Measurements from ENCODE around the gene SF3B6. TPM values are rescaled to one million over a fixed set of nuclear protein-coding genes. Genes with fewer than 3 reads are reported as not detected.

SF3B6 gene
- total and polyA plus RNA-seq, 9 of the 15 experiments (the other 6 are each of a cell fraction or from before 2014, with no cell fraction given): 146 to 591 (median 295) TPM

- no peak for TF ChIP-seq HMGXB4 (CRISPR knock-in tag; IDR thresholded peaks at IDR 0.05)
- no peak for TF ChIP-seq ATF3 (IDR thresholded peaks at IDR 0.05)
- no peak for TF ChIP-seq ATF3 (CRISPR knock-in tag; conservative IDR thresholded peaks at IDR 0.05)
- no peak for TF ChIP-seq NONO (IDR thresholded peaks at IDR 0.05; ENCODE audit: low read depth in 2 of 2, low read length in 1 of 2)
- peak; percentile 31 to 78 for TF ChIP-seq AFF1 (IDR thresholded peaks at IDR 0.05; ENCODE audit: low read depth in 1 of 2, partially characterized antibody in 2 of 2)
- no peak for TF ChIP-seq MTA2 (IDR thresholded peaks at IDR 0.05; ENCODE audit: low read depth)
- TF ChIP-seq SP1 (CRISPR knock-in tag; IDR thresholded peaks at IDR 0.05): peak; percentile 68
- peak; percentile 70; the same call in 1 of the 2 replicates for TF ChIP-seq ATF7 (IDR thresholded peaks at IDR 0.05)
- peak; percentile 25; the same call in 1 of the 2 replicates for TF ChIP-seq ETS1 (conservative IDR thresholded peaks at IDR 0.05; ENCODE audit: control insufficient read depth, low read depth, low read length)
- peak; percentile 78 for TF ChIP-seq EGR1 (conservative IDR thresholded peaks at IDR 0.05)
- TF ChIP-seq RBM22 (IDR thresholded peaks at IDR 0.05; ENCODE audit: low read depth, low read length, poor library complexity, severe bottlenecking): no peak
- TF ChIP-seq STAT5A (IDR thresholded peaks at IDR 0.05; ENCODE audit: borderline replicate concordance, low read length): no peak
- no peak for TF ChIP-seq ZKSCAN8 (CRISPR knock-in tag; IDR thresholded peaks at IDR 0.05)
- no peak for TF ChIP-seq ZKSCAN1 (IDR thresholded peaks at IDR 0.05; ENCODE audit: low read depth, low read length)
- peak; percentile 32 for TF ChIP-seq SMAD1 (IDR thresholded peaks at IDR 0.05; ENCODE audit: low read depth, low read length, partially characterized antibody)
- no peak for TF ChIP-seq KAT8 (IDR thresholded peaks at IDR 0.05; ENCODE audit: low read depth)
- TF ChIP-seq NRF1 (conservative IDR thresholded peaks at IDR 0.05 in 1 of 2, IDR thresholded peaks at IDR 0.05 in 1 of 2): peak; percentile 49 to 65
- no peak for TF ChIP-seq THRAP3 (IDR thresholded peaks at IDR 0.05; ENCODE audit: borderline replicate concordance)
- peak; percentile 92 for TF ChIP-seq OTX1 (CRISPR knock-in tag; IDR thresholded peaks at IDR 0.05)
Observed at GRCh38 chr2:24046930-24047702, 29.0 kb downstream of the SF3B6 start, which contains the start of gene WDCP (continued).

All from K562 (cell line).